ENCODE results near the gene CA5A.
"Not testable (repeated sequence)": the region's sequence is repeated elsewhere in the genome, so short reads cannot be mapped to it uniquely, and the experiment has no call there.

The CA5A gene

DNA sequence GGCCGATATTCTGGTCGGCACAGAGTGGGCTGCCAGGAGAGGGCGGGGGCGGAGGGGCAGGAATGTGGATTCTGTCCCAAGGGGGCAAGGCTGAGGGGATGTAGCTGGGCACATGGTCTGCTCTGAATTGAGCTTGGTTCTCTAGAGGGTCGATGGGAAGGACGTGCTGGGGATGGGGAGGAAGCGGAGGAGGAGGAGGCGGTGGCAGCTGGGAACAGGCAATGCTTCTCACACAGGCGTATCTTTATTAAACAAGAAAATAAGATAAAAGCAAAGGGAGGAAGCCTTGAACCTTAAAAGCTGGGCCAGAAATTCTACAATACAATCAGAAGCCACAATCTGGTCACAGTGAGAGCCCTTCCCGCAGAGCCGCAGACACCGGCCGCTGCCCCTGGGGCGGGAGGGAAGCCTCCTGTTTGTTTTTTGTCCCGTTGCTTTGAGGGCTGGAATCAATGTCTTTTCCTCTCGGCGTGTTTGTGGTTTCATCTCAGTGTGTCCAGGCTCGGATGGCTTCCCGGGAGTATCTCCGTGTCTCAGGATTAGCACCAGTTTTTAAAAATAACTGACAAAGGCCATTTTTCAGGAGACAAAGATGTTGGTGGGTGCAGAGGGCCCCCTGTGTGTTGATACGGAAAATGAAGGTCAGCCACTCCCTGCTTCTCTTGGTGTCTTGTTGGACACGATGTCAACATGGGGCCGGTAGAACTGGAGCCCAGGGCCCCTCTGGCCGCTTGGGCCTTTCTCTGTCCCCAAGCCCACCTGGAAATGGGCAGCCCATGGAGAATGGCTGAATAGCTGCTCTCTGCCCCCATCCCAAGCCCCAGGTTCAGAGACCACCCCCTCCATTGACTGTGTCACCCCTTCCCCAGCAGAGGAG lies 54.8 kb downstream of the CA5A start:
- Mint-ChIP-seq H3K27ac (peak overlapping the region in 1 of 2 donors; percentile 19), H3K4me3 (no peak overlapping the region), H3K4me1 (peaks cover 48% of the 10 kb centered on the region), H3K27me3 (peaks cover 18% of the 10 kb centered on the region), H3K9me3 (peaks cover 0 to 5% of the 10 kb centered on the region in 2 donors)
- no peak for ATAC-seq
- no peak for DNase-seq

- ATAC-seq (no peak), DNase-seq (no peak)
- peak overlapping the region in 1 of 2 donors; percentile 38 for H3K27ac Mint-ChIP-seq
- peaks cover 0 to 5% of the 10 kb centered on the region in 2 donors for H3K9me3 Mint-ChIP-seq
- peaks cover 18% of the 10 kb centered on the region for H3K27me3 Mint-ChIP-seq
- peaks cover 61% of the 10 kb centered on the region for H3K4me1 Mint-ChIP-seq
- H3K4me3 Mint-ChIP-seq, result no peak overlapping the region
Measured at GRCh38 chr16:87880117-87880696, 56.1 kb downstream of the CA5A start.

GRCh38 chr16:87879411-87880013 lies 56.8 kb downstream of the CA5A start:
- ATAC-seq, H3K27ac Mint-ChIP-seq, H3K4me3 Mint-ChIP-seq, H3K9me3 Mint-ChIP-seq, DNase-seq: not testable (repeated sequence)
- Mint-ChIP-seq H3K4me1 (peaks cover 68% of the 10 kb centered on the region), H3K27me3 (peaks cover 18% of the 10 kb centered on the region)

GRCh38 chr16:87878704-87879103 lies 57.6 kb downstream of the CA5A start:
- H3K9me3 Mint-ChIP-seq, result peaks cover 0 to 5% of the 10 kb centered on the region in 2 donors
- no peak overlapping the region for H3K27ac Mint-ChIP-seq
- peaks cover 73% of the 10 kb centered on the region for H3K4me1 Mint-ChIP-seq
- no peak for ATAC-seq
- DNase-seq, result no peak
- no peak overlapping the region for H3K4me3 Mint-ChIP-seq
- H3K27me3 Mint-ChIP-seq, result peaks cover 18% of the 10 kb centered on the region

DNA sequence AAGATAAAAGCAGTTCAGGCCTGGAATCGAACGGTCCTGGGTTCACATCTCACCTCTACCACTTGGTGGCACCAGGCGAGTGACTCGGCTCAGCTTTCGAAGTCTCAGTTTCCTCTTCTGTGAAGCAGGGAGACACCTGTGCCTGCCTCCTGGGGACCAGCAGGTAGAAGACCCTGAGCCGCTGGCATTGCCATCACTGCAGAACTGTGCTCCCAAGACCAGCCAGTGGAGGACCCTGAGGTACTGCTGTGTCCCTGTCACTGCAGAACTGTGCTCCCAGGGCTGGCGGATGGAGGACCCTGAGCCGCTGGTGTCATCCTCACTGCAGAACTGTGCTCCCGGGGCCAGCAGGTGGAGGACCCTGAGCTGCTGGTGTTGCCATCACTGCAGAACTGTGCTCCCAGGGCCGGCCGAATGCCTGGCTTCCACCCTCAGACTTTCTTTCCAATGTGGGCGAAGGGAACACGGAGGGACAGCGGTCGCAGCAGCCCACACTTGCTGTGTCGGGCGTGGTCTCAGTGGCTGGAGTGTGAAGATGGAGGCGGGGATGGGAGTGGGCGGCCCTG lies 58.3 kb downstream of the CA5A start:
- no peak for DNase-seq
- Mint-ChIP-seq H3K27ac (peak overlapping the region in 1 of 2 donors; percentile 19), H3K27me3 (peaks cover 18% of the 10 kb centered on the region), H3K9me3 (peaks cover 0 to 5% of the 10 kb centered on the region in 2 donors), H3K4me3 (no peak overlapping the region), H3K4me1 (peaks cover 80% of the 10 kb centered on the region)
- peak; percentile 30 for ATAC-seq

GRCh38 chr16:87874639-87875427 lies 61.5 kb downstream of the CA5A start:
- DNase-seq (peak; percentile 65 to 77), ATAC-seq (peak; percentile 82)
- peak overlapping the region; percentile 95 to 97 for H3K27ac Mint-ChIP-seq
- peak overlapping the region; percentile 61 to 73 for H3K4me3 Mint-ChIP-seq
- H3K9me3 Mint-ChIP-seq, result peaks cover 0 to 5% of the 10 kb centered on the region in 2 donors
- H3K4me1 Mint-ChIP-seq, result peaks cover 90% of the 10 kb centered on the region
- H3K27me3 Mint-ChIP-seq, result peaks cover 3% of the 10 kb centered on the region

DNA sequence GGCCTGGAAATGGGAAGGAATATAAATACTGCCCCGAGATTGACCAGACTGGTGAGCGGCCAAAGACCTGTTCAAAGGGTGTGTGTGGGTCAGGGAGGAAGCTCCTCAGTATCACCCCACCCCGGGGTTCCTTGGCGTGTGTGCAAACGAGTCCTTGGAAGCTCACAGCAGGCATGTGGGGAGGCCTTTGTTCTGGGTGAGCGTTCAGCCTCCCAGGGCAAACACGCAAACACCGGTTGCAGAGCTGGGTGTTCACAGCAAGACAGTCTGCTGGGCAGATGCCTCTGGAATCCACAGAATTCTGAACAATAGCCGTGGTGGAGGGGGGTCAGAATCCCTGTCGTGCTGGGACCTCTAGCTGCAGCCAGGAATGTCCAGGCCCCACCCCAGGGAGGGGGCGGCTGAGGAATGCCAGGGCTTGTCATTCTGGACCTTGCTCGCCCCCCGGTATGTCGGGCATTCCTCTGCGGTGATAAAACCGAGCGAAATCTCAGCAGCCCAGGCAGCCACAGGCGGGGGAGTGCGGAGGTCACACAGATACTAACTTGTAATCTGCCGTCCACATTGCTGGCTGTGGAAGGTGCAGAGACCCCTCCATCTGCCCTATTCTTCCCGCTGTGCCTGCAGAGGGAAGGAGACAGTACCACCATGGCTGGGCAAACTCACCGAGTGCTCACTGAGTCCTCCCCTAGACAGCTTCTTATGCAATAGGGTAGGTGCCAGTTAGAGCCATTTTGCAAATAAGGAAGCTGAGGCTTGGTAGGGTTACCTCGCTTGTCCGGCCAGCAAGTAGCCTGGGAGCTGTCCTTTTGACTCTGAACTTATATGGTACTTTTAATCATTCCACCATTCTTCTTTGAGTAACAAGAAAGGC lies 65.7 kb downstream of the CA5A start:
- peak overlapping the region; percentile 89 to 90 for H3K27ac Mint-ChIP-seq
- not testable (repeated sequence) for ATAC-seq, H3K9me3 Mint-ChIP-seq, DNase-seq, H3K27me3 Mint-ChIP-seq
- H3K4me3 Mint-ChIP-seq, result peak overlapping the region; percentile 7 to 61
- H3K4me1 Mint-ChIP-seq, result peaks cover 81% of the 10 kb centered on the region

GRCh38 chr16:87869879-87870417 lies 66.4 kb downstream of the CA5A start:
- peak overlapping the region; percentile 3 to 61 for H3K4me3 Mint-ChIP-seq
- peak overlapping the region; percentile 17 to 82 for H3K27ac Mint-ChIP-seq
- DNase-seq, ATAC-seq, H3K9me3 Mint-ChIP-seq, H3K27me3 Mint-ChIP-seq: not testable (repeated sequence)
- peaks cover 81% of the 10 kb centered on the region for H3K4me1 Mint-ChIP-seq

GRCh38 chr16:87869061-87869878 lies 67.1 kb downstream of the CA5A start, which contains the start of gene SLC7A5:
Gene SLC7A5, minus strand, starts transcription at chr16:87869507. Its CDS starts 85 bp downstream, at chr16:87869422.
- Mint-ChIP-seq H3K4me1 (peaks cover 81% of the 10 kb centered on the region), H3K4me3 (peak within 1 kb of the TSS; percentile 98 to 99), H3K27ac (peak within 1 kb of the TSS; percentile 100)
- DNase-seq (peak; percentile 88 to 94), ATAC-seq (peak; percentile 68)
- H3K27me3 Mint-ChIP-seq, H3K9me3 Mint-ChIP-seq: not testable (repeated sequence)

- ATAC-seq, result peak; percentile 82
- DNase-seq, result peak; percentile 67 to 80
- H3K9me3 Mint-ChIP-seq, H3K27me3 Mint-ChIP-seq: not testable (repeated sequence)
- Mint-ChIP-seq H3K27ac (peak overlapping the region; percentile 100), H3K4me1 (peaks cover 83% of the 10 kb centered on the region), H3K4me3 (peak overlapping the region; percentile 98 to 99)
Measured at GRCh38 chr16:87868254-87869029, 67.9 kb downstream of the CA5A start.

- not testable (repeated sequence) for H3K27me3 Mint-ChIP-seq, H3K9me3 Mint-ChIP-seq
- ATAC-seq (peak; percentile 21), DNase-seq (peak in 1 of 2 donors; percentile 70)
- Mint-ChIP-seq H3K27ac (peak overlapping the region; percentile 81 to 100), H3K4me1 (peaks cover 82% of the 10 kb centered on the region), H3K4me3 (peak overlapping the region; percentile 98 to 99)
Measured at GRCh38 chr16:87865902-87866555, 70.3 kb downstream of the CA5A start.

DNA sequence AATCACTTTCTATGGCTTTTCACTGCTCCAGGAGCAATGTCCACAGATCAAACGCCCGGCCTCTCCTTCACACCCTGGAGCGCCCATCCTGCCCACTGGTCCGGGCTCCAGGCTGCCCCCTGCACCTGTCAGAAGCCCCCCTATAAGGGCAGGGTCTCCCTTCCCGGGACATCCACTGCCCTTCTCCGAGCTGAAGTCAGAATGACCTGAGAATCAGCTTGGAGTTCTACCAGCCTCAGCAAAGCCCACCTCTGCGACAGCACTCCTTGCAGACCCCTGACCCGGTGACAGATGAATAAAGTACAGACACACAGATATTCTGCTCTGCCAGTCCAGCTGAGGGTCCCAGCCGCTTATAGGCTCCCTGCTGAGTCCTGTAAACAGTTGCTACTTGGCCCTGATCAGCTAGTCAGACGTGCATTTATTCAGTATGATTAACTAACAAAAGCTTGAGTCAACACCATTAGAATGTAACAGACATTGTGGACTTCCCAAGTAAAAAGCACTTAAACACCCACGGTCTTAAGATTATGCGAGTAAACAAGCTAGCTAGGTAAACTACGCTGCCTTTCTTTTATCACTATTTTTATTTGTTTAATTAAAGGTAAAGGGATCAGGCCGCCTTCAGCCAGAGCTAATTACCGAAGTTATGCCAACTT lies 71.9 kb downstream of the CA5A start:
- H3K27ac Mint-ChIP-seq, result peak overlapping the region in 1 of 2 donors; percentile 100
- peak overlapping the region; percentile 98 to 99 for H3K4me3 Mint-ChIP-seq
- DNase-seq (no peak), ATAC-seq (no peak)
- H3K4me1 Mint-ChIP-seq, result peaks cover 83% of the 10 kb centered on the region
- H3K9me3 Mint-ChIP-seq, result no peaks in the 10 kb centered on the region
- H3K27me3 Mint-ChIP-seq, result no peaks in the 10 kb centered on the region
